Adrenal gland (tissue), 5 donors: Measurements from ENCODE around the gene TICAM1.

Source experiments
- POLR2A ChIP-seq, 2 donors: fragments of 450-650 bp; IDR thresholded peaks; one replicate each; pipeline ENCODE4 v1.6.1; 2017; ENCODE audit warnings: antibody characterized with exemption in 2 of 2, mild to moderate bottlenecking in 2 of 2, moderate library complexity in 1 of 2
- TF ChIP-seq, protein P1 (sequence below), 6 experiments: fragments of 450-650 bp in 4 of 6; fragments of 200-600 bp in 2 of 6; sonication (generic) in 1 of 6; IDR thresholded peaks; 1 replicate in 5 of 6; 2 replicates in 1 of 6; pipeline versions ENCODE4 v1.5.1 to v1.8.0; 2016 to 2021; ENCODE audit warnings: antibody characterized with exemption in 6 of 6, mild to moderate bottlenecking in 2 of 6, moderate library complexity in 1 of 6
- donor health status: DM: no; HTN: no; CAD: no.

DNA sequence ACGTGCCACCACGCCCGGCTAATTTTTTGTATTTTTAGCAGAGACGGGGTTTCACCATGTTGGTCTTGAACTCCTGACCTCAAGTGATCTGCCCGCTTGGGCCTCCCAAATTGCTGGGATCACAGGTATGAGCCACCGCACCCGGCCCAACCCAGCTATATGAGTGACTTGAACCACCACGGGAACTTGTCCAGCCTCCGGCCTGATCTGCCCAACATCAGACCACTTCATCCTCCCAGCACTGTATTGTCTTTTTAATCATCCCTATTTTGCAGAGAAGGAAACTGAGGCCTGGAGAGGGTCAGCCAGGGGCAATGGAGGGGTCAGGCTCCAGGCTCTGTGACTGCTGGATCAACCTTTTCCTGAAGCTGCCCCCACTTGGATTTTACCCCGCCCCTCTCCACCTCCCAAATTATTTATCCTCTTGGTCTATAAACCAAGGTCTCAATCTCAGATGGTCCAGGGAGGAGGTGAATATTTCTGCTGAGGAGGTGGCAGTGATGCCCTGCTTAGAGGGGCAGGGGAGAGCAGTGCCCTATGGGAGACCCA is 36.8 kb upstream of the TICAM1 start:
- TF ChIP-seq, protein P1, sequence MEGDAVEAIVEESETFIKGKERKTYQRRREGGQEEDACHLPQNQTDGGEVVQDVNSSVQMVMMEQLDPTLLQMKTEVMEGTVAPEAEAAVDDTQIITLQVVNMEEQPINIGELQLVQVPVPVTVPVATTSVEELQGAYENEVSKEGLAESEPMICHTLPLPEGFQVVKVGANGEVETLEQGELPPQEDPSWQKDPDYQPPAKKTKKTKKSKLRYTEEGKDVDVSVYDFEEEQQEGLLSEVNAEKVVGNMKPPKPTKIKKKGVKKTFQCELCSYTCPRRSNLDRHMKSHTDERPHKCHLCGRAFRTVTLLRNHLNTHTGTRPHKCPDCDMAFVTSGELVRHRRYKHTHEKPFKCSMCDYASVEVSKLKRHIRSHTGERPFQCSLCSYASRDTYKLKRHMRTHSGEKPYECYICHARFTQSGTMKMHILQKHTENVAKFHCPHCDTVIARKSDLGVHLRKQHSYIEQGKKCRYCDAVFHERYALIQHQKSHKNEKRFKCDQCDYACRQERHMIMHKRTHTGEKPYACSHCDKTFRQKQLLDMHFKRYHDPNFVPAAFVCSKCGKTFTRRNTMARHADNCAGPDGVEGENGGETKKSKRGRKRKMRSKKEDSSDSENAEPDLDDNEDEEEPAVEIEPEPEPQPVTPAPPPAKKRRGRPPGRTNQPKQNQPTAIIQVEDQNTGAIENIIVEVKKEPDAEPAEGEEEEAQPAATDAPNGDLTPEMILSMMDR (IDR thresholded peaks at IDR 0.05) = no peak
- no peak for TF ChIP-seq POLR2A (IDR thresholded peaks at IDR 0.05)
